SK-N-SH treated with all-trans-retinoic acid at 6 μM for 48 hours (cell line): ENCODE measurements around the gene NEIL1.
"Not testable (repeated sequence)": the region's sequence is repeated elsewhere in the genome, so short reads cannot be mapped to it uniquely, and the experiment has no call there.

Experiments used
- ATAC-seq: fragments of 200-7000 bp; cut with Tn5 transposase; 3 replicates; pipeline ENCODE4 v1.9.1; 2020; ENCODE audit warnings: mild to moderate bottlenecking, moderate library complexity
- ARNTL ChIP-seq: fragments of 450-650 bp; formaldehyde crosslinking; IDR thresholded peaks from 2 replicates; pipeline ENCODE4 v1.5.0; 2020; ENCODE audit warnings: low read depth, mild to moderate bottlenecking, moderate library complexity, borderline replicate concordance
- BACH2 ChIP-seq: fragments of 250-450 bp; sonication (Bioruptor Pico); IDR thresholded peaks from 2 replicates; pipeline ENCODE4 v1.9.0; 2021; ENCODE audit warnings: mild to moderate bottlenecking, borderline replicate concordance
- ESRRG ChIP-seq: fragments of 250-450 bp; sonication (Bioruptor Pico); IDR thresholded peaks from 2 replicates; pipeline ENCODE4 v1.6.1; 2021; ENCODE audit warnings: mild to moderate bottlenecking
- PPARA ChIP-seq: fragments of 250-450 bp; sonication (Bioruptor Pico); IDR thresholded peaks from 2 replicates; pipeline ENCODE4 v1.5.0; 2020; ENCODE audit warnings: mild to moderate bottlenecking, borderline replicate concordance
- RARB ChIP-seq: fragments of 250-450 bp; sonication (Bioruptor Pico); IDR thresholded peaks from 2 replicates; pipeline ENCODE4 v1.8.0; 2021; ENCODE audit warnings: mild to moderate bottlenecking, moderate library complexity
- SNAI2 ChIP-seq: fragments of 250-450 bp; sonication (Bioruptor Pico); IDR thresholded peaks from 2 replicates; pipeline ENCODE4 v1.5.0; 2020; ENCODE audit warnings: mild to moderate bottlenecking, moderate library complexity
- TCF4 ChIP-seq: fragments of 250-450 bp; sonication (Bioruptor Pico); IDR thresholded peaks from 2 replicates; pipeline ENCODE4 v1.8.0; 2021; ENCODE audit warnings: mild to moderate bottlenecking, moderate library complexity, borderline replicate concordance
- TOX ChIP-seq: fragments of 250-450 bp; sonication (Bioruptor Pico); IDR thresholded peaks from 2 replicates; pipeline ENCODE4 v1.8.0; 2021; ENCODE audit warnings: mild to moderate bottlenecking, moderate library complexity, borderline replicate concordance
- ZC3H10 ChIP-seq: fragments of 250-450 bp; sonication (Bioruptor Pico); IDR thresholded peaks from 2 replicates; pipeline ENCODE4 v1.5.1; 2021; ENCODE audit warnings: mild to moderate bottlenecking, moderate library complexity
- ZFP3 ChIP-seq: fragments of 250-450 bp; sonication (Bioruptor Pico); IDR thresholded peaks from 2 replicates; pipeline ENCODE4 v1.5.0; 2020; ENCODE audit warnings: mild to moderate bottlenecking, moderate library complexity
- ZFP30 ChIP-seq: fragments of 450-650 bp; formaldehyde crosslinking; IDR thresholded peaks from 2 replicates; pipeline ENCODE4 v1.5.0; 2022; ENCODE audit warnings: mild to moderate bottlenecking, moderate library complexity
- ZNF565 ChIP-seq: fragments of 450-650 bp; formaldehyde crosslinking; conservative IDR thresholded peaks from 2 replicates; pipeline ENCODE4 v1.5.0; 2020; ENCODE audit warnings: low read depth, mild to moderate bottlenecking, moderate library complexity
- ZNF70 ChIP-seq: fragments of 450-650 bp; formaldehyde crosslinking; IDR thresholded peaks from 2 replicates; pipeline ENCODE4 v1.5.0; 2020; ENCODE audit warnings: mild to moderate bottlenecking, moderate library complexity
- ZNF8 ChIP-seq: fragments of 450-650 bp; formaldehyde crosslinking; IDR thresholded peaks from 2 replicates; pipeline ENCODE4 v1.5.0; 2020; ENCODE audit warnings: mild to moderate bottlenecking, moderate library complexity
- TF ChIP-seq, protein P1 (sequence below): fragments of 250-450 bp; sonication (Bioruptor Pico); IDR thresholded peaks from 2 replicates; pipeline ENCODE4 v1.8.0; 2021; ENCODE audit warnings: low read depth, mild to moderate bottlenecking, moderate library complexity, borderline replicate concordance
- TF ChIP-seq, protein P2 (sequence below): fragments of 250-450 bp; sonication (Bioruptor Pico); IDR thresholded peaks from 2 replicates; pipeline ENCODE4 v1.5.1; 2021; ENCODE audit warnings: mild to moderate bottlenecking, moderate library complexity
- TF ChIP-seq, protein P3 (sequence below): fragments of 250-450 bp; sonication (Bioruptor Pico); IDR thresholded peaks from 2 replicates; pipeline ENCODE4 v1.5.1; 2020; ENCODE audit warnings: low read depth, mild to moderate bottlenecking, moderate library complexity
- TF ChIP-seq, protein P4 (sequence below): fragments of 250-450 bp; sonication (Bioruptor Pico); IDR thresholded peaks from 2 replicates; pipeline ENCODE4 v1.8.0; 2020; ENCODE audit warnings: mild to moderate bottlenecking, moderate library complexity, borderline replicate concordance

Gene NEIL1

DNA sequence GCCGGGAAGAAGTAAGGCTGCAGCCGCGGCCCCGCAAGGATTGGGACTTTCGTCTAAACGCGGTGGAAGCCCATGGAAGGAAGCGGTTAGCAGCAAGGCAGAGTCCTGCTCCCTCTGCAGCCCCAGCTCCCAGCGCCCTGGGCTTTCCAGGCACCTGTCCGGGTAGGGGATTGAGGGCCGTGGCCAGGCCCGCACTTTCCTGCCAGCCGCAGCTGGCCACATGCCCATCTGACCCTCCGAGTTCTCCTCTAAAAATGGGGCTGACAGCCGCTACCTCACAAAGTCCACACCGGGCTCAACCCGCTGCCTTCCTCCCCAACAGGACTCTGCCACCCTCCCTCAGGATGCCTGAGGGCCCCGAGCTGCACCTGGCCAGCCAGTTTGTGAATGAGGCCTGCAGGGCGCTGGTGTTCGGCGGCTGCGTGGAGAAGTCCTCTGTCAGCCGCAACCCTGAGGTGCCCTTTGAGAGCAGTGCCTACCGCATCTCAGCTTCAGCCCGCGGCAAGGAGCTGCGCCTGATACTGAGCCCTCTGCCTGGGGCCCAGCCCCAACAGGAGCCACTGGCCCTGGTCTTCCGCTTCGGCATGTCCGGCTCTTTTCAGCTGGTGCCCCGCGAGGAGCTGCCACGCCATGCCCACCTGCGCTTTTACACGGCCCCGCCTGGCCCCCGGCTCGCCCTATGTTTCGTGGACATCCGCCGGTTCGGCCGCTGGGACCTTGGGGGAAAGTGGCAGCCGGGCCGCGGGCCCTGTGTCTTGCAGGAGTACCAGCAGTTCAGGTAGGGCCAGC is 1.9 kb downstream of the NEIL1 start (continued):
- TF ChIP-seq TCF4 (CRISPR knock-in tag): no peak
- no peak for TF ChIP-seq ZFP3 (CRISPR knock-in tag)
- no peak for TF ChIP-seq ZNF70 (CRISPR knock-in tag)
- TF ChIP-seq, protein P1, sequence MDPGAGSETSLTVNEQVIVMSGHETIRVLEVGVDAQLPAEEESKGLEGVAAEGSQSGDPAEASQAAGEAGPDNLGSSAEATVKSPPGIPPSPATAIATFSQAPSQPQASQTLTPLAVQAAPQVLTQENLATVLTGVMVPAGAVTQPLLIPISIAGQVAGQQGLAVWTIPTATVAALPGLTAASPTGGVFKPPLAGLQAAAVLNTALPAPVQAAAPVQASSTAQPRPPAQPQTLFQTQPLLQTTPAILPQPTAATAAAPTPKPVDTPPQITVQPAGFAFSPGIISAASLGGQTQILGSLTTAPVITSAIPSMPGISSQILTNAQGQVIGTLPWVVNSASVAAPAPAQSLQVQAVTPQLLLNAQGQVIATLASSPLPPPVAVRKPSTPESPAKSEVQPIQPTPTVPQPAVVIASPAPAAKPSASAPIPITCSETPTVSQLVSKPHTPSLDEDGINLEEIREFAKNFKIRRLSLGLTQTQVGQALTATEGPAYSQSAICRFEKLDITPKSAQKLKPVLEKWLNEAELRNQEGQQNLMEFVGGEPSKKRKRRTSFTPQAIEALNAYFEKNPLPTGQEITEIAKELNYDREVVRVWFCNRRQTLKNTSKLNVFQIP (CRISPR knock-in tag): no peak
- no peak for TF ChIP-seq RARB (CRISPR knock-in tag)
- TF ChIP-seq SNAI2: no peak

DNA sequence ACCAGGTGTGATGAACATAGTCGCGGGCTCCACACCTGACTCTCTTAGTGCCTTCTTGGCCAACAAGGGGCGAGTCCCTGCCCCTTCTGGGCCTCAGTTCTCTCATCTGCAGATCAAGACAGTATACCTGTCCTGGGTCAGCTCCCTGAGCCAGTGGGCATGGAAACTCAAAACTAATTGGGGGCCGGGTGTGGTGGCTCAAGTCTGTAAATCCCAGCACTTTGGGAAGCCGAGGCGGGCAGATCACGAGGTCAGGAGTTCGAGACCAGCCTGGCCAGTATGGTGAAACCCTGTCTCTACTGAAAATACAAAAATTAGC is 2.5 kb downstream of the NEIL1 start:
- ATAC-seq: not testable (repeated sequence)

DNA sequence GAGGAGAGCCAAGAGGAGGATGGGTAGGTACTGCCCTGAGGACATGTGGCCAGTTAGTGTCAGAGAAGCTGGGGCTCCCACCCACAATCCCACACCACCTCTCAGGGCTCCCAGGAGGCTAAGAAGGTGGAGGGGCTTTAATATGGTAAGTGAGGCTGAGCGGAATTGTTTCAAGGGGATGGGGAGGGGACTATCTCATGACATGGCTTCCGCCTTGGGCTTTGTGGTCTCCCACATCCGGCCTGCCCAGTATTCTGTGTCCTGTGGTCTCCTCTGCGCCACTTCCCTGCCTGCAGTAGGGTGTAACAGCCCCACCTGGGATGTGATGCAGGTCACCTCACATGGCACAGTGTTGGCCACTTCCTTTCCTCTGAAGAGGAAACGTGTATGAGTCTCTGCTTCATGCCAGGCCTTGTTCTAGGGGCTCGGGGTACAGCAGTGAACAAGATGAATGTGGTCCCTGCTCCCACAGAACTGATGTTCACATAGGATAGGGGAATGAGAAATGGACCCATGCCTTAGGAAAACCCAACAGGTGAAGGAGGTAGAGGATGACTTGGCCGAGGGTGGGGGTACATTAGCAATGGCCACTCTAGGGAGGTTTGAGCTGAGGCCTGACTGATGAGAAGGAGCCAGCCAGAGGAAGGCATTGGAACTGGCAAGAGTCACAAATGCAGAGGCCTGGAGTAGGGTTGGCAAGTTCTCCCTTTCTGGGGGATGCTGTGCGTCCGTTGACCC is 3.2 kb downstream of the NEIL1 start:
- TF ChIP-seq, protein P2, sequence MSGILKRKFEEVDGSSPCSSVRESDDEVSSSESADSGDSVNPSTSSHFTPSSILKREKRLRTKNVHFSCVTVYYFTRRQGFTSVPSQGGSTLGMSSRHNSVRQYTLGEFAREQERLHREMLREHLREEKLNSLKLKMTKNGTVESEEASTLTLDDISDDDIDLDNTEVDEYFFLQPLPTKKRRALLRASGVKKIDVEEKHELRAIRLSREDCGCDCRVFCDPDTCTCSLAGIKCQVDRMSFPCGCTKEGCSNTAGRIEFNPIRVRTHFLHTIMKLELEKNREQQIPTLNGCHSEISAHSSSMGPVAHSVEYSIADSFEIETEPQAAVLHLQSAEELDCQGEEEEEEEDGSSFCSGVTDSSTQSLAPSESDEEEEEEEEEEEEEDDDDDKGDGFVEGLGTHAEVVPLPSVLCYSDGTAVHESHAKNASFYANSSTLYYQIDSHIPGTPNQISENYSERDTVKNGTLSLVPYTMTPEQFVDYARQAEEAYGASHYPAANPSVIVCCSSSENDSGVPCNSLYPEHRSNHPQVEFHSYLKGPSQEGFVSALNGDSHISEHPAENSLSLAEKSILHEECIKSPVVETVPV (CRISPR knock-in tag): no peak
- TF ChIP-seq, protein P1 (CRISPR knock-in tag): no peak
- TF ChIP-seq ZFP3 (CRISPR knock-in tag): no peak
- TF ChIP-seq, protein P3, sequence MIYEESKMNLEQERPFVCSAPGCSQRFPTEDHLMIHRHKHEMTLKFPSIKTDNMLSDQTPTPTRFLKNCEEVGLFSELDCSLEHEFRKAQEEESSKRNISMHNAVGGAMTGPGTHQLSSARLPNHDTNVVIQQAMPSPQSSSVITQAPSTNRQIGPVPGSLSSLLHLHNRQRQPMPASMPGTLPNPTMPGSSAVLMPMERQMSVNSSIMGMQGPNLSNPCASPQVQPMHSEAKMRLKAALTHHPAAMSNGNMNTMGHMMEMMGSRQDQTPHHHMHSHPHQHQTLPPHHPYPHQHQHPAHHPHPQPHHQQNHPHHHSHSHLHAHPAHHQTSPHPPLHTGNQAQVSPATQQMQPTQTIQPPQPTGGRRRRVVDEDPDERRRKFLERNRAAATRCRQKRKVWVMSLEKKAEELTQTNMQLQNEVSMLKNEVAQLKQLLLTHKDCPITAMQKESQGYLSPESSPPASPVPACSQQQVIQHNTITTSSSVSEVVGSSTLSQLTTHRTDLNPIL (CRISPR knock-in tag): no peak
- no peak for TF ChIP-seq ESRRG (CRISPR knock-in tag)
- TF ChIP-seq TOX: no peak
- no peak for TF ChIP-seq TCF4 (CRISPR knock-in tag)
- no peak for TF ChIP-seq ZNF8
- no peak for TF ChIP-seq ZC3H10 (CRISPR knock-in tag)
- no peak for TF ChIP-seq RARB (CRISPR knock-in tag)
- no peak for TF ChIP-seq ARNTL (CRISPR knock-in tag)
- TF ChIP-seq ZNF565 (CRISPR knock-in tag): no peak
- TF ChIP-seq, protein P4, sequence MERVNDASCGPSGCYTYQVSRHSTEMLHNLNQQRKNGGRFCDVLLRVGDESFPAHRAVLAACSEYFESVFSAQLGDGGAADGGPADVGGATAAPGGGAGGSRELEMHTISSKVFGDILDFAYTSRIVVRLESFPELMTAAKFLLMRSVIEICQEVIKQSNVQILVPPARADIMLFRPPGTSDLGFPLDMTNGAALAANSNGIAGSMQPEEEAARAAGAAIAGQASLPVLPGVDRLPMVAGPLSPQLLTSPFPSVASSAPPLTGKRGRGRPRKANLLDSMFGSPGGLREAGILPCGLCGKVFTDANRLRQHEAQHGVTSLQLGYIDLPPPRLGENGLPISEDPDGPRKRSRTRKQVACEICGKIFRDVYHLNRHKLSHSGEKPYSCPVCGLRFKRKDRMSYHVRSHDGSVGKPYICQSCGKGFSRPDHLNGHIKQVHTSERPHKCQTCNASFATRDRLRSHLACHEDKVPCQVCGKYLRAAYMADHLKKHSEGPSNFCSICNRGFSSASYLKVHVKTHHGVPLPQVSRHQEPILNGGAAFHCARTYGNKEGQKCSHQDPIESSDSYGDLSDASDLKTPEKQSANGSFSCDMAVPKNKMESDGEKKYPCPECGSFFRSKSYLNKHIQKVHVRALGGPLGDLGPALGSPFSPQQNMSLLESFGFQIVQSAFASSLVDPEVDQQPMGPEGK (CRISPR knock-in tag): no peak

DNA sequence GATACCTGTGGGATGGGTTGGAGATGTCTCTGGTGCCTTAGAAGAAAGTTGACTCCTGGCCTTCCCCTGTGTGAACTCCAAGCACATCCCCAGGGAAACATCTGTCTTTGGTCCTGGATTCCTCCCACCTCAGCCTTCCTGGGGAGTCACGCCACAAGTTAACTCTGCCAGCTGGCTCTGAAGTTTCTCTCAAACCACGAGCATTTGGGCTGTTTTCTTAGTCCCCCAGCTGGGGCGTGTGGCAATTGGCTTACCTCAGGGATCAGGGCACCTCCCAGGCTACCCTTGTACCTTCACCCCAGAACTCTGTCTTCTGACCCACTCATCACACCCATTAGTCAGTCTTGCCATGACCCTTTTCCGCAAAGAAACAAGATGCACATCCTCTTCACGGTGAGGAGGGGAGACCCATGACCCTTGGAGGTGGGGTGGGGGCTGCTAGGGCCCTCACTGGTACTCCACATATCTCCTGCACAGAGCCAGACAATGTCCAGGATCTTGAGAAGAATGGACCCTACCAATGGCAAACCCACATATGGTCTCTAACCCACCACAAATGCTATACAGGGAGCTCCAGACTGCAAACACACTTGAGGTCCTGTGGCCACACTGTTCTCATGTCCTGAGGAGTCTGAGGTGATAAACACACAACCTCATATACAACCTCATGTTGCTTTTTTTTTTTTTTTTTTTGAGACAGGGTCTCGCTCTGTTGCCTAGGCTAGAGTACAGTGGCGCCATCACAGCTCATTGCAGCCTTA is 3.9 kb downstream of the NEIL1 start:
- ATAC-seq: no peak
- no peak for TF ChIP-seq PPARA
- TF ChIP-seq, protein P1 (CRISPR knock-in tag): no peak
- no peak for TF ChIP-seq BACH2 (CRISPR knock-in tag)
- TF ChIP-seq ZNF565 (CRISPR knock-in tag): no peak
- no peak for TF ChIP-seq ZFP30 (CRISPR knock-in tag)

More for the DNA sequence above, 3.2 kb downstream of the NEIL1 start:
- no peak for ATAC-seq
